Activated effector memory CD4-positive, alpha-beta T cell treated with anti-CD3 and anti-CD28 coated beads, Interleukin-2, amount 50 U/mL, for 16 hours (primary cell): ENCODE data around the gene KDM8.

Source experiments
- DNase-seq: peaks from one replicate; pipeline ENCODE4 v3.0.0-alpha.2; 2020

The KDM8 gene

GRCh38 chr16:27232061-27232900 is 29.0 kb downstream of the KDM8 start:
- DNase-seq = peak; percentile 73

- no peak for DNase-seq
Measured at GRCh38 chr16:27232901-27233625, 29.7 kb downstream of the KDM8 start.

- no peak for DNase-seq
Measured at GRCh38 chr16:27233731-27234130, 30.4 kb downstream of the KDM8 start.

- DNase-seq = no peak
Measured at GRCh38 chr16:27234171-27234570, 30.8 kb downstream of the KDM8 start.

- no peak for DNase-seq
Measured at GRCh38 chr16:27234603-27235002, 31.3 kb downstream of the KDM8 start.

GRCh38 chr16:27235055-27235937 is 32.0 kb downstream of the KDM8 start:
- DNase-seq = peak; percentile 93

GRCh38 chr16:27235938-27236245 is 32.6 kb downstream of the KDM8 start:
- DNase-seq = peak; percentile 72

- no peak for DNase-seq
Measured at GRCh38 chr16:27236635-27237218, 33.4 kb downstream of the KDM8 start.

GRCh38 chr16:27237219-27238015 is 34.1 kb downstream of the KDM8 start:
- DNase-seq = peak; percentile 91

GRCh38 chr16:27238016-27238587 is 34.8 kb downstream of the KDM8 start:
- peak; percentile 76 for DNase-seq

GRCh38 chr16:27238591-27238990 is 35.3 kb downstream of the KDM8 start:
- DNase-seq = peak; percentile 59

GRCh38 chr16:27239026-27239425 is 35.7 kb downstream of the KDM8 start:
- DNase-seq = peak; percentile 57

- DNase-seq = peak; percentile 33
Measured at GRCh38 chr16:27239906-27240655, 36.8 kb downstream of the KDM8 start.

GRCh38 chr16:27240948-27241531 is 37.7 kb downstream of the KDM8 start:
- DNase-seq = peak; percentile 47

- peak; percentile 42 for DNase-seq
Measured at GRCh38 chr16:27241658-27242057, 38.3 kb downstream of the KDM8 start.

- peak; percentile 44 for DNase-seq
Measured at GRCh38 chr16:27242398-27242797, 39.1 kb downstream of the KDM8 start.

GRCh38 chr16:27242868-27243590 is 39.7 kb downstream of the KDM8 start:
- peak; percentile 69 for DNase-seq

GRCh38 chr16:27243725-27244362 is 40.5 kb downstream of the KDM8 start:
- peak; percentile 43 for DNase-seq

GRCh38 chr16:27244363-27244755 is 41.0 kb downstream of the KDM8 start:
- peak; percentile 39 for DNase-seq
